Hepatocyte (in vitro differentiated cells): ENCODE measurements around the gene LRRC49.

Source experiments
- CTCF ChIP-seq: fragments of 200-600 bp; sonication (generic); IDR thresholded peaks from 2 replicates; pipeline ENCODE4 v1.5.1; 2016; ENCODE audit warnings: antibody characterized with exemption, mild to moderate bottlenecking; ENCODE audit not compliant: poor library complexity
- EZH2 ChIP-seq: fragments of 200-600 bp; sonication (generic); IDR thresholded peaks from 2 replicates; pipeline ENCODE4 v1.6.1; 2016; ENCODE audit warnings: antibody characterized with exemption, mild to moderate bottlenecking, borderline replicate concordance
- EZH2phosphoT487 ChIP-seq: fragments of 200-600 bp; sonication (generic); IDR thresholded peaks from one replicate; pipeline ENCODE4 v1.6.1; 2018; ENCODE audit warnings: antibody characterized with exemption, mild to moderate bottlenecking, low read depth, moderate library complexity; ENCODE audit not compliant: unreplicated experiment, severe bottlenecking

DNA sequence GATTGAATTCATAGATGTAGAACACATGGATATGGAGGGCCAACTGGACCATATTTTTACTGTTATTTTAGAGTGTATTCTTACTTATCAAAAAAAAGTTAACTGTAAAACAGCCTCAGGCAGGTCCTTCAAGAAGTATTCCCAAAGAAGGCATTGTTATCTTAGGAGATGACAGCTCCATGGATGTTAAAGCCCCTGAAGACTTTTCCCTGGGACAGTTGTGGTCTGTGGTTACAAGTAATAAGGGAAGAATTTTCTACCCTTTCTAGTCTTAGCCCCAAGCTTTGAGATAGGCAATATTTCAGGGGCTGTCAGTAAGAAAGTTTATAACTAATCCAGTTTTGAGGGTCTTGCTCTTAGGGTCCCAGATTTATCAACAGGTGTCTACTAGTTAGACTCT is 62.5 kb downstream of the LRRC49 start:
- TF ChIP-seq CTCF = no peak
- TF ChIP-seq EZH2phosphoT487 = no peak
- no peak for TF ChIP-seq EZH2
